K562 (cell line): Measurements from ENCODE around the gene FGF23. TPM values are rescaled to one million over a fixed set of nuclear protein-coding genes. Genes with fewer than 3 reads are reported as not detected.

Source experiments
- ARID2 ChIP-seq: fragments of 450-650 bp; IDR thresholded peaks from 2 replicates; pipeline ENCODE4 v1.6.1; 2017; ENCODE audit warnings: antibody characterized with exemption, mild to moderate bottlenecking
- ATF3 ChIP-seq, 2 experiments: fragments of 450-650 bp in 1 of 2; sonication (generic) in 1 of 2; formaldehyde crosslinking in 1 of 2; IDR thresholded peaks in 1 of 2; conservative IDR thresholded peaks in 1 of 2; 2 replicates each; pipeline versions ENCODE4 v1.6.1 to v1.8.1; 2016 to 2023; ENCODE audit warnings: mild to moderate bottlenecking in 2 of 2, moderate library complexity in 2 of 2, inconsistent platforms in 1 of 2, missing genetic modification reagents in 1 of 2
- CTBP1 ChIP-seq: fragments of 450-650 bp; IDR thresholded peaks from 2 replicates; pipeline ENCODE4 v1.6.1; 2016; ENCODE audit warnings: borderline replicate concordance
- EZH2 ChIP-seq: IDR thresholded peaks from 2 replicates; pipeline ENCODE4 v1.6.1; 2012; ENCODE audit warnings: low read depth, mild to moderate bottlenecking, inconsistent platforms, low read length, borderline replicate concordance
- FOXP4 ChIP-seq: sonication (generic); formaldehyde crosslinking; IDR thresholded peaks from 2 replicates; pipeline ENCODE4 v1.8.0; 2022; ENCODE audit warnings: mild to moderate bottlenecking, missing genetic modification reagents, borderline replicate concordance
- GABPB2 ChIP-seq: fragments of 250-450 bp; sonication (Bioruptor Pico); conservative IDR thresholded peaks from 2 replicates; pipeline ENCODE4 v1.5.1; 2021; ENCODE audit warnings: mild to moderate bottlenecking
- HDGF ChIP-seq: fragments of 450-650 bp; IDR thresholded peaks from 2 replicates; pipeline ENCODE4 v1.6.1; 2016
- HNRNPH1 ChIP-seq: fragments of 200-400 bp; formaldehyde crosslinking; optimal IDR thresholded peaks from 2 replicates; pipeline ENCODE3; 2017; ENCODE audit warnings: low read depth, mild to moderate bottlenecking, low read length, moderate library complexity
- PRMT5 ChIP-seq: sonication (generic); formaldehyde crosslinking; IDR thresholded peaks from 2 replicates; pipeline ENCODE4 v1.5.0; 2020; ENCODE audit warnings: missing genetic modification reagents
- PYGO2 ChIP-seq: fragments of 450-650 bp; IDR thresholded peaks from 2 replicates; pipeline ENCODE4 v1.6.1; 2016; ENCODE audit warnings: mild to moderate bottlenecking, missing genetic modification characterization, moderate library complexity, missing compliant biosample characterization
- RCOR1 ChIP-seq, 2 experiments: IDR thresholded peaks; 2 replicates each; pipeline ENCODE4 v1.6.1; 2012; ENCODE audit warnings: low read depth in 2 of 2, low read length in 2 of 2, borderline replicate concordance in 1 of 2, improper control_type of control experiment in 1 of 2
- THRAP3 ChIP-seq: fragments of 450-650 bp; IDR thresholded peaks from 2 replicates; pipeline ENCODE4 v1.6.1; 2016; ENCODE audit warnings: mild to moderate bottlenecking, inconsistent platforms, borderline replicate concordance
- TRIM24 ChIP-seq, 2 experiments: fragments of 450-650 bp; IDR thresholded peaks; 2 replicates each; pipeline ENCODE4 v1.6.1; 2016
- XRCC5 ChIP-seq: fragments of 200-400 bp; formaldehyde crosslinking; IDR thresholded peaks from 2 replicates; pipeline ENCODE4 v1.6.1; 2017; ENCODE audit warnings: low read depth, mild to moderate bottlenecking, low read length
- ZNF274 ChIP-seq: IDR thresholded peaks from 2 replicates; pipeline ENCODE4 v1.6.1; 2011; ENCODE audit warnings: low read depth, mild to moderate bottlenecking, low read length, moderate library complexity, borderline replicate concordance
- polyA plus RNA-seq, 8 experiments: library from polyadenylated mRNA; depleted of rRNA in 4 of 8; stranded (reverse) in 5 of 8; unstranded in 3 of 8; fragments of >200 nt; fragmentation: Nextera tagmentation in 2 of 8; fragmentation: Illumina TruSeq in 1 of 8; extraction: Ambion mirVana in 2 of 8; extraction: Trizol in 1 of 8; gene quantifications; 2 replicates each; pipeline versions ENCODE4 v1.2.1 to v1.2.3, GENCODE V29; 2011 to 2014; ENCODE audit warnings: inconsistent platforms in 1 of 8, missing spikeins in 1 of 8
- total RNA-seq, 7 experiments: library from RNA; depleted of rRNA in 6 of 7; stranded (reverse); fragments of >200 nt in 6 of 7; fragmentation: Illumina TruSeq in 2 of 7; extraction: Trizol in 2 of 7; gene quantifications; 2 replicates each; pipeline versions ENCODE4 v1.2.1 to v1.2.3, GENCODE V29; 2011 to 2021; ENCODE audit warnings: low replicate concordance in 1 of 7
- TF ChIP-seq, protein P1 (sequence below): fragments of 450-650 bp; IDR thresholded peaks from 2 replicates; pipeline ENCODE4 v1.6.1; 2016; ENCODE audit warnings: missing biosample characterization, missing genetic modification characterization
- TF ChIP-seq, protein P2 (sequence below): fragments of 450-650 bp; IDR thresholded peaks from 2 replicates; pipeline ENCODE4 v1.6.1; 2016; ENCODE audit warnings: low read depth

Gene FGF23
- total and polyA plus RNA-seq, 9 of the 15 experiments (the other 6 are each of a cell fraction or from before 2014, with no cell fraction given), result 0.38 TPM; not detected in 8

DNA sequence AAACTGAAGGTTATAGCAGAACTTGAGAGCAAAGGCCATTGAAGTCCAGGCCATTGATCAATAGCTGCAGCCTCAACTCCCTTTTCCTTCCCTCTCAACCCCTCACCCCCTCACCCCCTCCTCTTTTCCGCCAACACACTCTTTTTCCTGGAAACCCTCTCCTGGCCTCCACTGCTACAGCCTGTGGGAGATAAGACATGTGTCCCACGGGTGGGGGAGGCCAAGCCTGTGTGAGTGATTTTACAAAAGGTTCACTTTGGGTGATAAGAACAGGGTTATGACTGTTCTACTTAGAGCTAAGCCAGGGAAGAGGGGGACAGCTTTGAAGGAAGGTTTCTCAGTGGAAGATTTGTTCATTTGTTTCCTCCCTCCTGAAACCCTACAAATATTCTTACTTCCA, 9.2 kb upstream of the FGF23 start (continued):
- TF ChIP-seq FOXP4 (CRISPR knock-in tag) (no peak), RCOR1 (IDR thresholded peaks at IDR 0.05; ENCODE audit: borderline replicate concordance in 1 of 2, low read depth in 2 of 2, low read length in 2 of 2) (peak; percentile 33 to 80; a peak in 3 of 4 replicates), TRIM24 (IDR thresholded peaks at IDR 0.05) (peak in 1 of 2 experiments; percentile 78; a peak in 2 of 4 replicates), XRCC5 (no peak), HNRNPH1 (no peak), PYGO2 (tag) (no peak), ZNF274 (no peak), PRMT5 (no peak), ATF3 (IDR thresholded peaks at IDR 0.05) (no peak), ATF3 (CRISPR knock-in tag; conservative IDR thresholded peaks at IDR 0.05) (no peak), THRAP3 (no peak), EZH2 (no peak), HDGF (no peak), ARID2 (no peak), CTBP1 (0 out of 2 replicates have a peak, but pooled peaks have one; percentile 9), GABPB2 (no peak)
- TF ChIP-seq, protein P1, sequence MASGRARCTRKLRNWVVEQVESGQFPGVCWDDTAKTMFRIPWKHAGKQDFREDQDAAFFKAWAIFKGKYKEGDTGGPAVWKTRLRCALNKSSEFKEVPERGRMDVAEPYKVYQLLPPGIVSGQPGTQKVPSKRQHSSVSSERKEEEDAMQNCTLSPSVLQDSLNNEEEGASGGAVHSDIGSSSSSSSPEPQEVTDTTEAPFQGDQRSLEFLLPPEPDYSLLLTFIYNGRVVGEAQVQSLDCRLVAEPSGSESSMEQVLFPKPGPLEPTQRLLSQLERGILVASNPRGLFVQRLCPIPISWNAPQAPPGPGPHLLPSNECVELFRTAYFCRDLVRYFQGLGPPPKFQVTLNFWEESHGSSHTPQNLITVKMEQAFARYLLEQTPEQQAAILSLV (tag), result no peak
- TF ChIP-seq, protein P2, sequence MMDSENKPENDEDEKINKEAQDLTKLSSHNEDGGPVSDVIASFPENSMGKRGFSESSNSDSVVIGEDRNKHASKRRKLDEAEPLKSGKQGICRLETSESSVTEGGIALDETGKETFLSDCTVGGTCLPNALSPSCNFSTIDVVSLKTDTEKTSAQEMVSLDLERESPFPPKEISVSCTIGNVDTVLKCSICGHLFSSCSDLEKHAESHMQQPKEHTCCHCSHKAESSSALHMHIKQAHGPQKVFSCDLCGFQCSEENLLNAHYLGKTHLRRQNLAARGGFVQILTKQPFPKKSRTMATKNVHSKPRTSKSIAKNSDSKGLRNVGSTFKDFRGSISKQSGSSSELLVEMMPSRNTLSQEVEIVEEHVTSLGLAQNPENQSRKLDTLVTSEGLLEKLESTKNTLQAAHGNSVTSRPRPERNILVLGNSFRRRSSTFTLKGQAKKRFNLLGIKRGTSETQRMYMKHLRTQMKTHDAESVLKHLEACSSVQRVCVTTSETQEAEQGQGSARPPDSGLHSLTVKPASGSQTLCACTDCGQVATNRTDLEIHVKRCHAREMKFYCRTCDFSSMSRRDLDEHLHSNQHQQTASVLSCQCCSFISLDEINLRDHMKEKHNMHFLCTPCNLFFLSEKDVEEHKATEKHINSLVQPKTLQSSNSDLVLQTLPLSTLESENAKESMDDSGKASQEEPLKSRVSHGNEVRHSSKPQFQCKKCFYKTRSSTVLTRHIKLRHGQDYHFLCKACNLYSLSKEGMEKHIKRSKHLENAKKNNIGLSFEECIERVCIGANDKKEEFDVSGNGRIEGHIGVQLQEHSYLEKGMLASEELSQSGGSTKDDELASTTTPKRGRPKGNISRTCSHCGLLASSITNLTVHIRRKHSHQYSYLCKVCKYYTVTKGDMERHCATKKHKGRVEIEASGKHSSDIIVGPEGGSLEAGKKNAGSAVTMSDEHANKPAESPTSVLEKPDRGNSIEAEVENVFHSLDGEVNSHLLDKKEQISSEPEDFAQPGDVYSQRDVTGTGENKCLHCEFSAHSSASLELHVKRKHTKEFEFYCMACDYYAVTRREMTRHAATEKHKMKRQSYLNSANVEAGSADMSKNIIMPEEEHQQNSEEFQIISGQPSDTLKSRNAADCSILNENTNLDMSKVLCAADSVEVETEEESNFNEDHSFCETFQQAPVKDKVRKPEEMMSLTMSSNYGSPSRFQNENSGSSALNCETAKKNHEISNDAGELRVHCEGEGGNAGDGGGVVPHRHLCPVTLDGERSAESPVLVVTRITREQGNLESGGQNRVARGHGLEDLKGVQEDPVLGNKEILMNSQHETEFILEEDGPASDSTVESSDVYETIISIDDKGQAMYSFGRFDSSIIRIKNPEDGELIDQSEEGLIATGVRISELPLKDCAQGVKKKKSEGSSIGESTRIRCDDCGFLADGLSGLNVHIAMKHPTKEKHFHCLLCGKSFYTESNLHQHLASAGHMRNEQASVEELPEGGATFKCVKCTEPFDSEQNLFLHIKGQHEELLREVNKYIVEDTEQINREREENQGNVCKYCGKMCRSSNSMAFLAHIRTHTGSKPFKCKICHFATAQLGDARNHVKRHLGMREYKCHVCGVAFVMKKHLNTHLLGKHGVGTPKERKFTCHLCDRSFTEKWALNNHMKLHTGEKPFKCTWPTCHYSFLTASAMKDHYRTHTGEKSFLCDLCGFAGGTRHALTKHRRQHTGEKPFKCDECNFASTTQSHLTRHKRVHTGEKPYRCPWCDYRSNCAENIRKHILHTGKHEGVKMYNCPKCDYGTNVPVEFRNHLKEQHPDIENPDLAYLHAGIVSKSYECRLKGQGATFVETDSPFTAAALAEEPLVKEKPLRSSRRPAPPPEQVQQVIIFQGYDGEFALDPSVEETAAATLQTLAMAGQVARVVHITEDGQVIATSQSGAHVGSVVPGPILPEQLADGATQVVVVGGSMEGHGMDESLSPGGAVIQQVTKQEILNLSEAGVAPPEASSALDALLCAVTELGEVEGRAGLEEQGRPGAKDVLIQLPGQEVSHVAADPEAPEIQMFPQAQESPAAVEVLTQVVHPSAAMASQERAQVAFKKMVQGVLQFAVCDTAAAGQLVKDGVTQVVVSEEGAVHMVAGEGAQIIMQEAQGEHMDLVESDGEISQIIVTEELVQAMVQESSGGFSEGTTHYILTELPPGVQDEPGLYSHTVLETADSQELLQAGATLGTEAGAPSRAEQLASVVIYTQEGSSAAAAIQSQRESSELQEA, result no peak
